Left lung (tissue), 10 donors: Measurements from ENCODE around the gene TMOD3. TPM values are rescaled to one million over a fixed set of nuclear protein-coding genes. Genes with fewer than 3 reads are reported as not detected.

ENCODE experiments used
- ATAC-seq: fragments of 200-7000 bp; cut with Tn5 transposase; one replicate; pipeline ENCODE4 v1.9.1; 2020; ENCODE audit warnings: moderate library complexity
- DNase-seq, 4 donors: peaks; one replicate each; pipeline ENCODE4 v3.0.0-alpha.2; 2013 to 2020
- H3K27ac ChIP-seq, 2 donors: fragments of 200-600 bp; sonication (generic) in 1 of 2; one replicate each; pipeline versions ENCODE4 v1.5.0 to v1.8.0; 2020 to 2021
- H3K27me3 ChIP-seq, 2 donors: fragments of 200-600 bp; sonication (generic) in 1 of 2; one replicate each; pipeline versions ENCODE4 v1.5.0 to v1.8.0; 2020 to 2021
- H3K36me3 ChIP-seq, 2 donors: fragments of 200-600 bp; sonication (generic) in 1 of 2; one replicate each; pipeline versions ENCODE4 v1.5.0 to v1.8.0; 2020 to 2021
- H3K4me1 ChIP-seq, 2 donors: fragments of 200-600 bp; one replicate each; pipeline ENCODE4 v1.8.0; 2021
- H3K4me3 ChIP-seq, 2 donors: fragments of 200-600 bp; sonication (generic) in 1 of 2; one replicate each; pipeline versions ENCODE4 v1.5.0 to v1.8.0; 2020 to 2021; ENCODE audit warnings: mild to moderate bottlenecking in 1 of 2
- H3K9me3 ChIP-seq, 2 donors: fragments of 200-600 bp; sonication (generic) in 1 of 2; one replicate each; pipeline versions ENCODE4 v1.5.0 to v1.8.0; 2020 to 2021
- intact Hi-C, 2 donors: fragments of 100-400 bp; cut with DNase I; formaldehyde crosslinking; loops; one replicate each; pipeline versions ENCODE4 v1.11.2 to v1.14.2; 2022
- polyA plus RNA-seq, 6 donors: library from polyadenylated mRNA; unstranded; fragments of 120-200 nt; gene quantifications; one replicate each; pipeline ENCODE4 v1.2.1, GENCODE V29; 2013; ENCODE audit not compliant: insufficient read length in 6 of 6
- total RNA-seq, 2 donors: library from RNA; stranded (reverse); fragmentation: NEBNext Ultra II Directional; extraction: Animal tissue kit (Norgen Biotek cat#: 25700); gene quantifications; one replicate each; pipeline ENCODE4 v1.2.1, GENCODE V29; 2021
- TF ChIP-seq, protein P1 (sequence below), 2 donors: fragments of 200-600 bp; sonication (generic) in 1 of 2; IDR thresholded peaks; one replicate each; pipeline versions ENCODE4 v1.5.0 to v1.8.0; 2021; ENCODE audit warnings: antibody characterized with exemption in 2 of 2
- donor health status: DM: no; HTN: yes; CAD: no.
- donor health status: DM: no; HTN: no; CAD: no.

Gene TMOD3
- total and polyA plus RNA-seq, 8 donors, result 68.2 to 90.8 (median 74.4) TPM

DNA sequence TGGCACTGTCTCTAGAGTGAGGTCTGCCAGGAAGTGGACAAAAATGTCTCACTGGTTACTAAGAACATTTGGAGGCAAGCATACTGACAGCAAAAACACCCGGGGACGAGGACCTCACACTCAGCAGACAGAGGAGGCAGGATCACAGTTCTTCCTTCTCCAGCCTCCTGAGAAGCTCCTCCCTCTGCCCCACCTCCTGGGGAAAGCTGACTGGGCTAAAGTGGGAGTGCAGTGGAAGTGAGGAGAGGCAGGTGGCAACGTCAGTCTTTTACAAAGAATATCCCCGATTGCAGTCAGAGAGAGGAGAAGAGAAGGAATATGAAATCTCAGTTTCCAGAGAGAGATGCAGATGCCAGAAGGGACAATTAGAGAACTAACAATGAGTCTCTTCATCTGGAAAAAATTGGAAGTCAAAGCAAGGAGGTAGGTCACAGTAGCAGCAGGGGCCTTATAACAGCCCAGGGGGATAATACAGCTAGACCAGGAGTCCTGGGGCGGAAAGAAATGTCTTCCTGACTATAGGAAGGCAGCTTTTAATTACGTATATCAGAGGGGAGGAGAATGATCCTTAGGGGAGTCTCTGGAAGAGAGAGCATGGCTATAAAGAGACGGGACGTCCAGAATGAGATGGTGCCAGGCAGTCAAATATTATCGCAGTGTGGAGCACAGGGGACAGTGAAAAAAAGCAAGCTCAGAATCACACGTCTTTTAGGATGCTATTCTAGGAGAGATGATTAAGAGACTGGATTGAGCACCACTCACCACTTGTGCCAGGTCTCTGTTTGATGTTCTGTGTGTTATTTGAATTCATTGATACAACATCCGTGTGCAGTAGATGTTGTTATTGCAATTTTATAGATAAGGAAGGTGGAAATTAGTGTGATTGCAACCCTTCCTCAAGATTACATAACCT lies 95.0 kb downstream of the TMOD3 start:
- intact Hi-C loops, result no loop called here
- no peaks in the 10 kb centered on the region for H3K27me3 ChIP-seq
- ATAC-seq (no peak), DNase-seq (no peak)
- H3K9me3 ChIP-seq, result no peaks in the 10 kb centered on the region
- peaks cover 0 to 80% of the 10 kb centered on the region in 2 donors for H3K36me3 ChIP-seq
- TF ChIP-seq, protein P1, sequence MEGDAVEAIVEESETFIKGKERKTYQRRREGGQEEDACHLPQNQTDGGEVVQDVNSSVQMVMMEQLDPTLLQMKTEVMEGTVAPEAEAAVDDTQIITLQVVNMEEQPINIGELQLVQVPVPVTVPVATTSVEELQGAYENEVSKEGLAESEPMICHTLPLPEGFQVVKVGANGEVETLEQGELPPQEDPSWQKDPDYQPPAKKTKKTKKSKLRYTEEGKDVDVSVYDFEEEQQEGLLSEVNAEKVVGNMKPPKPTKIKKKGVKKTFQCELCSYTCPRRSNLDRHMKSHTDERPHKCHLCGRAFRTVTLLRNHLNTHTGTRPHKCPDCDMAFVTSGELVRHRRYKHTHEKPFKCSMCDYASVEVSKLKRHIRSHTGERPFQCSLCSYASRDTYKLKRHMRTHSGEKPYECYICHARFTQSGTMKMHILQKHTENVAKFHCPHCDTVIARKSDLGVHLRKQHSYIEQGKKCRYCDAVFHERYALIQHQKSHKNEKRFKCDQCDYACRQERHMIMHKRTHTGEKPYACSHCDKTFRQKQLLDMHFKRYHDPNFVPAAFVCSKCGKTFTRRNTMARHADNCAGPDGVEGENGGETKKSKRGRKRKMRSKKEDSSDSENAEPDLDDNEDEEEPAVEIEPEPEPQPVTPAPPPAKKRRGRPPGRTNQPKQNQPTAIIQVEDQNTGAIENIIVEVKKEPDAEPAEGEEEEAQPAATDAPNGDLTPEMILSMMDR (IDR thresholded peaks at IDR 0.05), result no peak
- H3K4me3 ChIP-seq, result no peak overlapping the region
- H3K27ac ChIP-seq, result no peak overlapping the region
- H3K4me1 ChIP-seq, result no peaks in the 10 kb centered on the region

- H3K27ac ChIP-seq, result no peak overlapping the region
- DNase-seq, result no peak
- H3K36me3 ChIP-seq, result peaks cover 0 to 75% of the 10 kb centered on the region in 2 donors
- no peak overlapping the region for H3K4me3 ChIP-seq
- ATAC-seq, result no peak
- intact Hi-C loops, result no loop called here
- H3K27me3 ChIP-seq, result no peaks in the 10 kb centered on the region
- H3K9me3 ChIP-seq, result no peaks in the 10 kb centered on the region
- no peaks in the 10 kb centered on the region for H3K4me1 ChIP-seq
- TF ChIP-seq, protein P1 (IDR thresholded peaks at IDR 0.05), result no peak
These were observed 97.4 kb downstream of the TMOD3 start for GRCh38 chr15:51926809-51927208.

DNA sequence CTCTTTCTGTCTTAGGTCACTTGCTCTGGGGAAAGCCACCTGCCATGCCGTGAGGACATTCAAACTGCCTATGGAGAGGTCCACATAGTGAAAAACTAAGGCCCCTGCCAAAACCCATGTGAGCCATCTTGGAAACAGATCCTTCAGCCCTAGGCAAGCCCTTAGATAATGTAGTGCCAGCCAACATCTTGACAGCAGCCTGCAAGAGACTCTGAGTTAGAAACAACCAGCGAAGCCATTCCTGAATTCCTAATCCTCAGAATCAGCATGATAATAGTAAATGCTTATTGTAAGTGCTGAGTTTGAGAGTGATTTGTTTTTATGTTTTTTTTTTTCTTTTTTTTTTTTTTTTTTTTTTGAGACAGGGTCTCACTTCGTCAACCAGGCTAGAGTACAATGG lies 101.6 kb downstream of the TMOD3 start:
- ATAC-seq (no peak), DNase-seq (no peak)
- no peaks in the 10 kb centered on the region for H3K27me3 ChIP-seq
- H3K9me3 ChIP-seq, result no peaks in the 10 kb centered on the region
- H3K4me1 ChIP-seq, result no peaks in the 10 kb centered on the region
- no peak overlapping the region for H3K4me3 ChIP-seq
- H3K36me3 ChIP-seq, result peaks cover 0 to 72% of the 10 kb centered on the region in 2 donors
- H3K27ac ChIP-seq, result no peak overlapping the region
- TF ChIP-seq, protein P1 (IDR thresholded peaks at IDR 0.05), result no peak
- intact Hi-C loops, result no loop called here

GRCh38 chr15:51931638-51932037 lies 102.2 kb downstream of the TMOD3 start:
- Histone ChIP-seq H3K4me3 (no peak overlapping the region), H3K27me3 (no peaks in the 10 kb centered on the region), H3K9me3 (no peaks in the 10 kb centered on the region), H3K4me1 (no peaks in the 10 kb centered on the region), H3K36me3 (peaks cover 0 to 74% of the 10 kb centered on the region in 2 donors), H3K27ac (no peak overlapping the region)
- ATAC-seq (no peak), DNase-seq (no peak)
- TF ChIP-seq, protein P1 (IDR thresholded peaks at IDR 0.05), result no peak
- intact Hi-C loops, result no loop called here

DNA sequence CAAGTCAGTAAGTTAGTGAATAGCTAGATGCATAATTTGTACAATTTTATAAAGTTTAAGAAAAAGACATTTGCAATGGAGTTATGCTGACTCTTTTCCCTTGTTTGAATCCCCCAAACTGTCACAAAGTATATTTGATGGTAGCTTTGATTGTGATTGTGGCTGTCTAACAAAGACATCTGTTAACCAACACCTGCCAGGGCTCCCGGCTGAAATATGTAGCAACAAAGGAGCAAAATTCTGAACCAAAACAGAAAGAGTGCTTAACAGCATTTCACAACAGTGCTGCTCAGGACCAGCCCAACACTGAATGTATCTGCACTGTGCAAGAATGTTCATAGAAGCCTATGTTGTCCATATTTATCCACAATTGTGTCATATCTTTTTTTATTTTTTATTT lies 102.7 kb downstream of the TMOD3 start:
- no peak for ATAC-seq
- no peak for DNase-seq
- intact Hi-C loops, result no loop called here
- Histone ChIP-seq H3K4me3 (no peak overlapping the region), H3K36me3 (peaks cover 0 to 79% of the 10 kb centered on the region in 2 donors), H3K27me3 (no peaks in the 10 kb centered on the region), H3K9me3 (no peaks in the 10 kb centered on the region), H3K4me1 (no peaks in the 10 kb centered on the region), H3K27ac (no peak overlapping the region)
- TF ChIP-seq, protein P1 (IDR thresholded peaks at IDR 0.05), result no peak
